OCI-LY1 (cell line): ENCODE results near the gene CYB5A.
A peak's percentile ranks its signal among the peaks of the same experiment; 100 is the strongest.

Experiments used
- H2AFZ ChIP-seq: fragments of 200-600 bp; sonication (generic), shearing (Covaris generic); 2 replicates; pipeline ENCODE4 v1.6.0; 2014; ENCODE audit warnings: antibody characterized with exemption, mild to moderate bottlenecking, low read length
- H3F3A ChIP-seq: fragments of 200-600 bp; sonication (generic), shearing (Covaris generic); 2 replicates; pipeline ENCODE4 v1.6.0; 2014; ENCODE audit warnings: mild to moderate bottlenecking, antibody characterized with exemption, low read length, moderate library complexity; ENCODE audit not compliant: insufficient read depth
- H3K27ac ChIP-seq: fragments of 200-600 bp; sonication (generic); 2 replicates; pipeline ENCODE4 v1.5.1; 2014; ENCODE audit warnings: low read length, mixed run types, mild to moderate bottlenecking, low read depth; ENCODE audit not compliant: poor library complexity, severe bottlenecking
- H3K27me3 ChIP-seq: fragments of 200-600 bp; sonication (generic); 2 replicates; pipeline ENCODE4 v1.6.0; 2014; ENCODE audit warnings: antibody characterized with exemption, mild to moderate bottlenecking, low read length, moderate library complexity; ENCODE audit not compliant: insufficient read depth
- H3K36me3 ChIP-seq: fragments of 200-600 bp; sonication (generic); 2 replicates; pipeline ENCODE4 v1.6.1; 2014; ENCODE audit warnings: mild to moderate bottlenecking, antibody characterized with exemption, low read length, moderate library complexity, mixed read lengths; ENCODE audit not compliant: insufficient read depth
- H3K4me1 ChIP-seq: fragments of 200-600 bp; sonication (generic); 2 replicates; pipeline ENCODE4 v1.5.1; 2014; ENCODE audit warnings: mild to moderate bottlenecking, low read length, moderate library complexity; ENCODE audit not compliant: insufficient read depth, severe bottlenecking
- H3K4me2 ChIP-seq: fragments of 200-600 bp; sonication (generic), shearing (Covaris generic); 2 replicates; pipeline ENCODE4 v1.6.1; 2014; ENCODE audit warnings: low read length
- H3K4me3 ChIP-seq: fragments of 200-600 bp; sonication (generic); 2 replicates; pipeline ENCODE4 v1.5.1; 2014; ENCODE audit warnings: low read length, low read depth, mild to moderate bottlenecking, mixed read lengths; ENCODE audit not compliant: poor library complexity, severe bottlenecking
- H3K79me2 ChIP-seq: fragments of 200-600 bp; shearing (Covaris generic); 2 replicates; pipeline ENCODE4 v1.6.1; 2016; ENCODE audit warnings: mixed run types, low read length, mixed read lengths; ENCODE audit not compliant: insufficient read depth
- H3K9ac ChIP-seq: fragments of 200-600 bp; sonication (generic), shearing (Covaris generic); 2 replicates; pipeline ENCODE4 v1.6.1; 2014; ENCODE audit warnings: mild to moderate bottlenecking, low read length, mixed read lengths
- H3K9me2 ChIP-seq: fragments of 200-600 bp; sonication (generic), shearing (Covaris generic); 2 replicates; pipeline ENCODE4 v1.6.1; 2014; ENCODE audit warnings: low read depth, mild to moderate bottlenecking, low read length, mixed read lengths
- H3K9me3 ChIP-seq: fragments of 200-600 bp; shearing (Covaris generic); 2 replicates; pipeline ENCODE4 v1.6.1; 2014; ENCODE audit warnings: low read length, mixed read lengths
- H4K20me1 ChIP-seq: fragments of 200-600 bp; sonication (generic), shearing (Covaris generic); 2 replicates; pipeline ENCODE4 v1.6.0; 2016; ENCODE audit warnings: mild to moderate bottlenecking, low read length; ENCODE audit not compliant: insufficient read depth
- CTCF ChIP-seq: fragments of 200-600 bp; sonication (generic), shearing (Covaris generic); IDR thresholded peaks from 2 replicates; pipeline ENCODE4 v1.5.1; 2017; ENCODE audit warnings: mild to moderate bottlenecking, antibody characterized with exemption, low read length, moderate library complexity, mixed read lengths
- EZH2 ChIP-seq: fragments of 200-600 bp; sonication (generic), shearing (Covaris generic); IDR thresholded peaks from 2 replicates; pipeline ENCODE4 v1.8.0; 2017; ENCODE audit warnings: borderline replicate concordance, mixed run types, mild to moderate bottlenecking, antibody characterized with exemption, low read length, moderate library complexity, mixed read lengths

Gene CYB5A

GRCh38 chr18:74289137-74289536 lies 2.6 kb downstream of the CYB5A start:
- Histone ChIP-seq H3K9me3 (peaks cover 2% of the 10 kb centered on the region; the same call in 1 of the 2 replicates), H3K27me3 (no peaks in the 10 kb centered on the region), H3K27ac (peak overlapping the region; percentile 95), H3K79me2 (peaks cover 27% of the 10 kb centered on the region), H3K4me1 (peaks cover 73% of the 10 kb centered on the region), H4K20me1 (no peaks in the 10 kb centered on the region), H3K36me3 (peaks cover 10% of the 10 kb centered on the region), H3K9me2 (no peaks in the 10 kb centered on the region), H3K4me3 (peak overlapping the region; percentile 34), H3F3A (0 out of 2 replicates have a peak, but pooled peaks cover 9% of the 10 kb centered on the region), H2AFZ (no peak overlapping the region), H3K4me2 (peak overlapping the region; percentile 68), H3K9ac (peak overlapping the region; percentile 57)
- TF ChIP-seq EZH2: no peak
- TF ChIP-seq CTCF: no peak

GRCh38 chr18:74288730-74289129 lies 3.0 kb downstream of the CYB5A start:
- H3K27me3 ChIP-seq: no peaks in the 10 kb centered on the region
- H3K79me2 ChIP-seq: peaks cover 27% of the 10 kb centered on the region
- H4K20me1 ChIP-seq: no peaks in the 10 kb centered on the region
- H3K4me2 ChIP-seq: peak overlapping the region; percentile 68
- peak overlapping the region; percentile 95 for H3K27ac ChIP-seq
- TF ChIP-seq CTCF (no peak), EZH2 (no peak)
- H3K4me1 ChIP-seq: peaks cover 77% of the 10 kb centered on the region
- peak overlapping the region; percentile 57 for H3K9ac ChIP-seq
- H3K9me3 ChIP-seq: peaks cover 2% of the 10 kb centered on the region; the same call in 1 of the 2 replicates
- peak overlapping the region; percentile 34 for H3K4me3 ChIP-seq
- 0 out of 2 replicates have a peak, but pooled peaks cover 9% of the 10 kb centered on the region for H3F3A ChIP-seq
- no peak overlapping the region for H2AFZ ChIP-seq
- no peaks in the 10 kb centered on the region for H3K9me2 ChIP-seq
- H3K36me3 ChIP-seq: peaks cover 10% of the 10 kb centered on the region

- Histone ChIP-seq H3K4me3 (peak overlapping the region; percentile 34), H3K27ac (peak overlapping the region; percentile 95), H3K9me3 (peaks cover 2% of the 10 kb centered on the region; the same call in 1 of the 2 replicates), H3K9me2 (no peaks in the 10 kb centered on the region), H2AFZ (no peak overlapping the region), H3F3A (0 out of 2 replicates have a peak, but pooled peaks cover 9% of the 10 kb centered on the region), H3K36me3 (peaks cover 10% of the 10 kb centered on the region), H3K27me3 (no peaks in the 10 kb centered on the region), H3K4me2 (peak overlapping the region; percentile 68), H3K79me2 (peaks cover 27% of the 10 kb centered on the region), H4K20me1 (no peaks in the 10 kb centered on the region), H3K4me1 (peaks cover 84% of the 10 kb centered on the region), H3K9ac (peak overlapping the region; percentile 57)
- TF ChIP-seq EZH2: no peak
- no peak for TF ChIP-seq CTCF
Measured at GRCh38 chr18:74288041-74288440, 3.7 kb downstream of the CYB5A start.
